Fibroblast of the aortic adventitia (primary cell): Measurements from ENCODE around the gene NINJ1. TPM values are rescaled to one million over a fixed set of nuclear protein-coding genes. Genes with fewer than 3 reads are reported as not detected.

Experiments
- DNase-seq: peaks from one replicate; pipeline ENCODE4 v3.0.0-alpha.2; 2010; ENCODE audit warnings: low read depth
- H3K4me3 ChIP-seq: 2 replicates; pipeline ENCODE4 v1.5.1; 2011; ENCODE audit warnings: low read depth, mild to moderate bottlenecking, control low read depth, low read length, moderate library complexity
- CTCF ChIP-seq: IDR thresholded peaks from 2 replicates; pipeline ENCODE4 v1.5.1; 2011; ENCODE audit warnings: mild to moderate bottlenecking, low read length, control low read depth, inconsistent platforms; ENCODE audit not compliant: insufficient read depth
- total RNA-seq: library from RNA; depleted of rRNA; stranded (reverse); fragments of >200 nt; gene quantifications from 2 replicates; pipeline ENCODE4 v1.2.3, GENCODE V29; 2012; ENCODE audit warnings: low replicate concordance

NINJ1 gene
- total RNA-seq, 1 donor, result 14.6 TPM

- DNase-seq, result peak; percentile 38
- TF ChIP-seq CTCF, result no peak
- H3K4me3 ChIP-seq, result no peak overlapping the region
Observed at GRCh38 chr9:93127395-93127911, 6.6 kb downstream of the NINJ1 start.

GRCh38 chr9:93126825-93127368, 7.2 kb downstream of the NINJ1 start:
- no peak for TF ChIP-seq CTCF
- DNase-seq, result no peak
- no peak overlapping the region for H3K4me3 ChIP-seq

GRCh38 chr9:93126151-93126781, 7.8 kb downstream of the NINJ1 start:
- TF ChIP-seq CTCF, result no peak
- no peak for DNase-seq
- no peak overlapping the region for H3K4me3 ChIP-seq

GRCh38 chr9:93125331-93125894, 8.6 kb downstream of the NINJ1 start:
- no peak overlapping the region for H3K4me3 ChIP-seq
- DNase-seq, result no peak
- no peak for TF ChIP-seq CTCF

- no peak for TF ChIP-seq CTCF
- DNase-seq, result no peak
- H3K4me3 ChIP-seq, result no peak overlapping the region
Observed at GRCh38 chr9:93124793-93125192, 9.3 kb downstream of the NINJ1 start.

GRCh38 chr9:93123561-93124283, 10.3 kb downstream of the NINJ1 start:
- no peak for DNase-seq
- TF ChIP-seq CTCF, result no peak
- no peak overlapping the region for H3K4me3 ChIP-seq
